ENCODE data around the gene SLC22A16. TPM values are rescaled to one million over a fixed set of nuclear protein-coding genes. Genes with fewer than 3 reads are reported as not detected.
A peak's percentile ranks its signal among the peaks of the same experiment; 100 is the strongest.

The SLC22A16 gene
- total RNA-seq, 1 experiment from 2014 or later, result not detected

GRCh38 chr6:110415086-110415916, 61.1 kb downstream of the SLC22A16 start, which contains the start of gene DDO:
Gene DDO, minus strand, starts transcription at chr6:110415575. Its CDS starts 2,113 bp downstream, at chr6:110413462.
- peak in 1 of 2 experiments; percentile 30 for DNase-seq
- Histone ChIP-seq H3K36me3 (no peaks in the 10 kb centered on the region), H3K27ac (no peak within 1 kb of the TSS), H3K27me3 (no peaks in the 10 kb centered on the region), H3K4me3 (peak within 1 kb of the TSS; percentile 40), H3K9me3 (replicated peaks) (no peaks in the 10 kb centered on the region), H3K4me1 (peaks cover 4% of the 10 kb centered on the region; the same call in 1 of the 2 replicates)

- Histone ChIP-seq H3K27me3 (no peaks in the 10 kb centered on the region), H3K27ac (no peak overlapping the region), H3K9me3 (replicated peaks) (no peaks in the 10 kb centered on the region), H3K4me3 (no peak overlapping the region), H3K4me1 (peaks cover 4% of the 10 kb centered on the region; the same call in 1 of the 2 replicates), H3K36me3 (no peaks in the 10 kb centered on the region)
- no peak for DNase-seq
Observed at GRCh38 chr6:110414669-110415068, 61.7 kb downstream of the SLC22A16 start.

GRCh38 chr6:110412360-110412759, 64.1 kb downstream of the SLC22A16 start:
- DNase-seq, result peak; percentile 76 to 80
- Histone ChIP-seq H3K27me3 (no peaks in the 10 kb centered on the region), H3K4me3 (no peak overlapping the region), H3K4me1 (peaks cover 4% of the 10 kb centered on the region; the same call in 1 of the 2 replicates), H3K36me3 (no peaks in the 10 kb centered on the region), H3K9me3 (replicated peaks) (no peaks in the 10 kb centered on the region), H3K27ac (no peak overlapping the region)

GRCh38 chr6:110410511-110410910, 65.9 kb downstream of the SLC22A16 start:
- H3K9me3 ChIP-seq (replicated peaks), result no peaks in the 10 kb centered on the region
- no peaks in the 10 kb centered on the region for H3K36me3 ChIP-seq
- peaks cover 4% of the 10 kb centered on the region; the same call in 1 of the 2 replicates for H3K4me1 ChIP-seq
- no peak overlapping the region for H3K4me3 ChIP-seq
- no peak overlapping the region for H3K27ac ChIP-seq
- no peak for DNase-seq
- H3K27me3 ChIP-seq, result no peaks in the 10 kb centered on the region

- Histone ChIP-seq H3K27ac (no peak overlapping the region), H3K4me3 (no peak overlapping the region), H3K9me3 (replicated peaks) (no peaks in the 10 kb centered on the region), H3K4me1 (peaks cover 4% of the 10 kb centered on the region; the same call in 1 of the 2 replicates), H3K27me3 (no peaks in the 10 kb centered on the region), H3K36me3 (no peaks in the 10 kb centered on the region)
- DNase-seq, result no peak
Observed at GRCh38 chr6:110409794-110410193, 66.6 kb downstream of the SLC22A16 start.

- Histone ChIP-seq H3K9me3 (replicated peaks) (no peaks in the 10 kb centered on the region), H3K4me1 (peaks cover 4% of the 10 kb centered on the region; the same call in 1 of the 2 replicates), H3K27ac (no peak overlapping the region), H3K27me3 (no peaks in the 10 kb centered on the region), H3K36me3 (no peaks in the 10 kb centered on the region), H3K4me3 (no peak overlapping the region)
- DNase-seq, result no peak
Observed at GRCh38 chr6:110408901-110409300, 67.5 kb downstream of the SLC22A16 start.

- no peaks in the 10 kb centered on the region for H3K36me3 ChIP-seq
- DNase-seq, result no peak
- no peaks in the 10 kb centered on the region for H3K27me3 ChIP-seq
- no peak overlapping the region for H3K4me3 ChIP-seq
- no peaks in the 10 kb centered on the region for H3K9me3 ChIP-seq (replicated peaks)
- H3K4me1 ChIP-seq, result no peaks in the 10 kb centered on the region
- H3K27ac ChIP-seq, result no peak overlapping the region
Observed at GRCh38 chr6:110404607-110405006, 71.8 kb downstream of the SLC22A16 start.

GRCh38 chr6:110401585-110402176, 74.7 kb downstream of the SLC22A16 start:
- no peaks in the 10 kb centered on the region for H3K27me3 ChIP-seq
- no peaks in the 10 kb centered on the region for H3K36me3 ChIP-seq
- no peak overlapping the region for H3K4me3 ChIP-seq
- DNase-seq, result no peak
- no peaks in the 10 kb centered on the region for H3K4me1 ChIP-seq
- no peak overlapping the region for H3K27ac ChIP-seq
- H3K9me3 ChIP-seq (replicated peaks), result no peaks in the 10 kb centered on the region

- Histone ChIP-seq H3K9me3 (replicated peaks) (no peaks in the 10 kb centered on the region), H3K36me3 (no peaks in the 10 kb centered on the region), H3K27ac (no peak overlapping the region), H3K27me3 (no peaks in the 10 kb centered on the region), H3K4me1 (no peaks in the 10 kb centered on the region), H3K4me3 (no peak overlapping the region)
- DNase-seq, result no peak
Observed at GRCh38 chr6:110400208-110400607, 76.2 kb downstream of the SLC22A16 start.

GRCh38 chr6:110399219-110400071, 77.0 kb downstream of the SLC22A16 start:
- H3K27me3 ChIP-seq, result no peaks in the 10 kb centered on the region
- no peaks in the 10 kb centered on the region for H3K9me3 ChIP-seq (replicated peaks)
- H3K4me3 ChIP-seq, result no peak overlapping the region
- no peaks in the 10 kb centered on the region for H3K4me1 ChIP-seq
- H3K27ac ChIP-seq, result no peak overlapping the region
- H3K36me3 ChIP-seq, result no peaks in the 10 kb centered on the region
- no peak for DNase-seq

GRCh38 chr6:110398778-110399177, 77.6 kb downstream of the SLC22A16 start:
- Histone ChIP-seq H3K9me3 (replicated peaks) (no peaks in the 10 kb centered on the region), H3K27me3 (no peaks in the 10 kb centered on the region), H3K4me1 (no peaks in the 10 kb centered on the region), H3K27ac (no peak overlapping the region), H3K36me3 (no peaks in the 10 kb centered on the region), H3K4me3 (no peak overlapping the region)
- peak in 1 of 2 experiments; percentile 24 for DNase-seq

- H3K4me3 ChIP-seq, result no peak overlapping the region
- H3K4me1 ChIP-seq, result no peaks in the 10 kb centered on the region
- no peaks in the 10 kb centered on the region for H3K9me3 ChIP-seq (replicated peaks)
- no peak for DNase-seq
- H3K36me3 ChIP-seq, result no peaks in the 10 kb centered on the region
- no peak overlapping the region for H3K27ac ChIP-seq
- no peaks in the 10 kb centered on the region for H3K27me3 ChIP-seq
Observed at GRCh38 chr6:110395221-110395620, 81.2 kb downstream of the SLC22A16 start.

GRCh38 chr6:110394409-110394808, 82.0 kb downstream of the SLC22A16 start:
- H3K4me1 ChIP-seq, result no peaks in the 10 kb centered on the region
- no peaks in the 10 kb centered on the region for H3K36me3 ChIP-seq
- H3K9me3 ChIP-seq (replicated peaks), result no peaks in the 10 kb centered on the region
- no peak for DNase-seq
- no peak overlapping the region for H3K27ac ChIP-seq
- no peaks in the 10 kb centered on the region for H3K27me3 ChIP-seq
- no peak overlapping the region for H3K4me3 ChIP-seq

- Histone ChIP-seq H3K4me3 (no peak overlapping the region), H3K36me3 (no peaks in the 10 kb centered on the region), H3K27ac (no peak overlapping the region), H3K9me3 (replicated peaks) (no peaks in the 10 kb centered on the region), H3K27me3 (no peaks in the 10 kb centered on the region), H3K4me1 (no peaks in the 10 kb centered on the region)
- no peak for DNase-seq
Observed at GRCh38 chr6:110392727-110393126, 83.7 kb downstream of the SLC22A16 start.

- DNase-seq, result no peak
- H3K4me1 ChIP-seq, result no peaks in the 10 kb centered on the region
- H3K27ac ChIP-seq, result no peak overlapping the region
Observed at GRCh38 chr6:110390404-110390803, 86.0 kb downstream of the SLC22A16 start.

More at GRCh38 chr6:110390404-110390803, 86.0 kb downstream of the SLC22A16 start:
- no peak overlapping the region for H3K4me3 ChIP-seq
- no peaks in the 10 kb centered on the region for H3K36me3 ChIP-seq
- H3K9me3 ChIP-seq (replicated peaks), result no peaks in the 10 kb centered on the region
- no peaks in the 10 kb centered on the region for H3K27me3 ChIP-seq

Data from SJCRH30 (cell line).